H9 (cell line): ENCODE results near the gene SEMA7A. TPM values are rescaled to one million over a fixed set of nuclear protein-coding genes. Genes with fewer than 3 reads are reported as not detected.

Experiments
- DNase-seq: peaks from one replicate; pipeline ENCODE4 v3.0.0-alpha.2; 2017
- H2AFZ ChIP-seq: one replicate; pipeline ENCODE4 v1.6.1; 2013; ENCODE audit warnings: mild to moderate bottlenecking, low read length, control low read depth, moderate library complexity
- H2AK5ac ChIP-seq: 2 replicates; pipeline ENCODE4 v1.6.1; 2013; ENCODE audit warnings: low read length, control low read depth, mixed read lengths; ENCODE audit not compliant: insufficient read length
- H2BK120ac ChIP-seq: one replicate; pipeline ENCODE4 v1.6.1; 2013; ENCODE audit warnings: low read depth, mild to moderate bottlenecking, low read length, control low read depth, inconsistent platforms; ENCODE audit not compliant: poor library complexity, severe bottlenecking
- H2BK12ac ChIP-seq: 2 replicates; pipeline ENCODE4 v1.6.1; 2013; ENCODE audit warnings: low read length, control low read depth, mixed read lengths, low read depth; ENCODE audit not compliant: insufficient read length
- H2BK15ac ChIP-seq: 2 replicates; pipeline ENCODE4 v1.6.1; 2013; ENCODE audit warnings: low read depth, low read length, control low read depth
- H2BK20ac ChIP-seq: one replicate; pipeline ENCODE4 v1.6.1; 2013; ENCODE audit warnings: low read depth, mild to moderate bottlenecking, low read length, control low read depth, inconsistent platforms; ENCODE audit not compliant: poor library complexity, severe bottlenecking
- H2BK5ac ChIP-seq: 2 replicates; pipeline ENCODE4 v1.6.1; 2013; ENCODE audit warnings: low read length, control low read depth, mixed read lengths; ENCODE audit not compliant: insufficient read length
- H3K14ac ChIP-seq: 2 replicates; pipeline ENCODE4 v1.6.1; 2013; ENCODE audit warnings: low read length, control low read depth; ENCODE audit not compliant: insufficient read depth
- H3K18ac ChIP-seq: 2 replicates; pipeline ENCODE4 v1.6.1; 2013; ENCODE audit warnings: low read depth, mild to moderate bottlenecking, mixed read lengths, low read length, control low read depth; ENCODE audit not compliant: insufficient read length
- H3K23ac ChIP-seq: 2 replicates; pipeline ENCODE4 v1.6.1; 2013; ENCODE audit warnings: low read length, control low read depth, mixed read lengths, low read depth; ENCODE audit not compliant: insufficient read length
- H3K23me2 ChIP-seq: 2 replicates; pipeline ENCODE4 v1.6.1; 2013; ENCODE audit warnings: low read depth, mild to moderate bottlenecking, mixed read lengths, low read length, control low read depth; ENCODE audit not compliant: insufficient read length, poor library complexity, severe bottlenecking
- H3K27ac ChIP-seq: 2 replicates; pipeline ENCODE4 v1.5.1; 2013; ENCODE audit warnings: low read length, control low read depth, mixed read lengths, low read depth; ENCODE audit not compliant: insufficient read length
- H3K27me3 ChIP-seq: 2 replicates; pipeline ENCODE4 v1.6.1; 2013; ENCODE audit warnings: low read length, control low read depth, inconsistent platforms; ENCODE audit not compliant: insufficient read depth
- H3K4ac ChIP-seq: 2 replicates; pipeline ENCODE4 v1.6.1; 2013; ENCODE audit warnings: low read depth, mild to moderate bottlenecking, control low read depth, inconsistent platforms, low read length, moderate library complexity
- H3K4me1 ChIP-seq: 2 replicates; pipeline ENCODE4 v1.6.1; 2013; ENCODE audit warnings: low read length, control low read depth, inconsistent platforms; ENCODE audit not compliant: insufficient read depth
- H3K4me2 ChIP-seq: 2 replicates; pipeline ENCODE4 v1.6.1; 2013; ENCODE audit warnings: low read length, control low read depth, mixed read lengths; ENCODE audit not compliant: insufficient read length, insufficient read depth
- H3K56ac ChIP-seq: 2 replicates; pipeline ENCODE4 v1.6.1; 2013; ENCODE audit warnings: low read depth, mild to moderate bottlenecking, mixed read lengths, low read length, control low read depth; ENCODE audit not compliant: insufficient read length
- H3K79me1 ChIP-seq: 2 replicates; pipeline ENCODE4 v1.6.1; 2013; ENCODE audit warnings: low read depth, mild to moderate bottlenecking, moderate library complexity, low read length, control low read depth, inconsistent platforms; ENCODE audit not compliant: insufficient read depth, poor library complexity, severe bottlenecking
- H3K79me2 ChIP-seq: 2 replicates; pipeline ENCODE4 v1.6.1; 2013; ENCODE audit warnings: low read length, control low read depth, inconsistent platforms; ENCODE audit not compliant: insufficient read depth
- H3K9ac ChIP-seq: 2 replicates; pipeline ENCODE4 v1.6.1; 2013; ENCODE audit warnings: low read length, control low read depth, mixed read lengths; ENCODE audit not compliant: insufficient read length; ENCODE audit errors: extremely low read depth
- H3K9me3 ChIP-seq: one replicate; pipeline ENCODE4 v1.6.1; 2013; ENCODE audit warnings: low read depth, low read length, inconsistent platforms; ENCODE audit not compliant: control insufficient read depth
- H3T11ph ChIP-seq: one replicate; pipeline ENCODE4 v1.6.1; 2013; ENCODE audit warnings: mild to moderate bottlenecking, low read length, control low read depth, inconsistent platforms
- H4K20me1 ChIP-seq: one replicate; pipeline ENCODE4 v1.6.1; 2013; ENCODE audit not compliant: control insufficient read depth, insufficient read length, insufficient read depth
- H4K5ac ChIP-seq: 2 replicates; pipeline ENCODE4 v1.6.1; 2013; ENCODE audit warnings: low read depth, mild to moderate bottlenecking, mixed read lengths, low read length, control low read depth; ENCODE audit not compliant: insufficient read length
- H4K8ac ChIP-seq: replicated peaks from 2 replicates; pipeline ENCODE4 v1.6.1; 2013; ENCODE audit warnings: low read length, control low read depth, mixed read lengths, low read depth; ENCODE audit not compliant: insufficient read length
- H4K91ac ChIP-seq: 2 replicates; pipeline ENCODE4 v1.6.1; 2013; ENCODE audit warnings: low read depth, mild to moderate bottlenecking, moderate library complexity, mixed read lengths, low read length, control low read depth; ENCODE audit not compliant: insufficient read length
- H3K27ac Mint-ChIP-seq, 3 experiments: 2 replicates in 2 of 3; 3 replicates in 1 of 3; pipeline ENCODE4 v1.8.0; 2020 to 2021; ENCODE audit warnings: mixed read lengths in 3 of 3, mild to moderate bottlenecking in 1 of 3, moderate library complexity in 1 of 3
- H3K27me3 Mint-ChIP-seq: 2 replicates; pipeline ENCODE4 v1.8.0; 2021; ENCODE audit warnings: low read depth, mild to moderate bottlenecking, moderate library complexity, mixed read lengths
- H3K36me3 Mint-ChIP-seq, 3 experiments: 2 replicates in 2 of 3; 3 replicates in 1 of 3; pipeline ENCODE4 v1.8.0; 2020 to 2021; ENCODE audit warnings: low read depth in 3 of 3, mixed read lengths in 3 of 3; ENCODE audit not compliant: insufficient read depth in 1 of 3
- H3K4me1 Mint-ChIP-seq, 2 experiments: 2 replicates each; pipeline ENCODE4 v1.8.0; 2020; ENCODE audit warnings: mixed read lengths in 2 of 2
- H3K4me3 Mint-ChIP-seq, 2 experiments: 2 replicates in 1 of 2; 3 replicates in 1 of 2; pipeline ENCODE4 v1.8.0; 2020 to 2021; ENCODE audit warnings: mild to moderate bottlenecking in 2 of 2, mixed read lengths in 2 of 2, moderate library complexity in 1 of 2
- H3K9me3 Mint-ChIP-seq, 2 experiments: 2 replicates in 1 of 2; 3 replicates in 1 of 2; pipeline ENCODE4 v1.8.0; 2020; ENCODE audit warnings: mild to moderate bottlenecking in 2 of 2, mixed read lengths in 2 of 2, moderate library complexity in 1 of 2
- CTCF ChIP-seq: fragments of 200-600 bp; sonication (generic); conservative IDR thresholded peaks from 3 replicates; pipeline ENCODE4 v1.8.0; 2021; ENCODE audit warnings: antibody characterized with exemption, mild to moderate bottlenecking
- WGBS: extraction: QIAGEN DNeasy Blood & Tissue Kit; methylation state at CpG from one replicate; pipeline ENCODE4 v1.1.7; 2013; ENCODE audit warnings: missing lambda C conversion rate, low lambda C conversion rate, mixed read lengths; ENCODE audit not compliant: insufficient read length; ENCODE audit errors: extremely low coverage; 5-methylcytosine and 5-hydroxymethylcytosine counted together
- total RNA-seq: library from RNA; stranded (reverse); gene quantifications from 2 replicates; pipeline ENCODE4 v1.2.1, GENCODE V29; 2021

The SEMA7A gene
- total RNA-seq, 1 experiment from 2014 or later, result 5.7 TPM

- no peak overlapping the region for H2BK120ac ChIP-seq
- H3K27me3 Mint-ChIP-seq, result peaks cover 19% of the 10 kb centered on the region
- H3K23ac ChIP-seq, result no peak overlapping the region
- no peak overlapping the region for H2AK5ac ChIP-seq
- H4K91ac ChIP-seq, result no peak overlapping the region
- no peaks in the 10 kb centered on the region for H3K36me3 Mint-ChIP-seq
- DNase-seq, result peak; percentile 98
- no peak overlapping the region for H2BK15ac ChIP-seq
- peaks cover 11% of the 10 kb centered on the region for H3K23me2 ChIP-seq
- no peaks in the 10 kb centered on the region for H4K20me1 ChIP-seq
- no peak overlapping the region for H4K8ac ChIP-seq
- no peaks in the 10 kb centered on the region for H3K9me3 Mint-ChIP-seq
- no peak overlapping the region for H4K5ac ChIP-seq
- H3K4me2 ChIP-seq, result peak overlapping the region; percentile 50
- H3K14ac ChIP-seq, result no peak overlapping the region
- peak overlapping the region in 1 of 3 experiments; percentile 55; a peak in 1 of 7 replicates for H3K27ac Mint-ChIP-seq
- H3K27ac ChIP-seq, result no peak overlapping the region
- H3K9me3 ChIP-seq, result no peaks in the 10 kb centered on the region
- no peaks in the 10 kb centered on the region; the same call in 1 of the 2 replicates for H3K27me3 ChIP-seq
- H3K79me1 ChIP-seq, result no peaks in the 10 kb centered on the region
- no peak overlapping the region for H3K9ac ChIP-seq
- H3K4me1 Mint-ChIP-seq, result peaks cover 17 to 18% of the 10 kb centered on the region in 2 experiments
- H3T11ph ChIP-seq, result no peak overlapping the region
- H2BK20ac ChIP-seq, result no peak overlapping the region
- H3K18ac ChIP-seq, result no peak overlapping the region
- WGBS, result no CpG with 5 or more reads among the region's 62 CpGs
- H3K4ac ChIP-seq, result no peak overlapping the region
- no peaks in the 10 kb centered on the region; the same call in 1 of the 2 replicates for H3K4me1 ChIP-seq
- TF ChIP-seq CTCF, result peak; percentile 92
- no peak overlapping the region for H3K56ac ChIP-seq
- no peak overlapping the region for H2BK12ac ChIP-seq
- H3K79me2 ChIP-seq, result no peaks in the 10 kb centered on the region
- no peak overlapping the region for H2BK5ac ChIP-seq
- peak overlapping the region; percentile 69 to 82 for H3K4me3 Mint-ChIP-seq
- no peak overlapping the region for H2AFZ ChIP-seq
Observed at GRCh38 chr15:74373731-74374647, 59.8 kb downstream of the SEMA7A start.
